NCI-H187 treated with DMSO at 0.1 percent for 48 hours (cell line): Measurements from ENCODE around the gene SUCLG2.
"Not testable (repeated sequence)": the region's sequence is repeated elsewhere in the genome, so short reads cannot be mapped to it uniquely, and the experiment has no call there.

ENCODE experiments used
- DNase-seq: peaks from one replicate; lab custom pipeline; 2025; lab: John Stamatoyannopoulos, UW

Gene SUCLG2

DNA sequence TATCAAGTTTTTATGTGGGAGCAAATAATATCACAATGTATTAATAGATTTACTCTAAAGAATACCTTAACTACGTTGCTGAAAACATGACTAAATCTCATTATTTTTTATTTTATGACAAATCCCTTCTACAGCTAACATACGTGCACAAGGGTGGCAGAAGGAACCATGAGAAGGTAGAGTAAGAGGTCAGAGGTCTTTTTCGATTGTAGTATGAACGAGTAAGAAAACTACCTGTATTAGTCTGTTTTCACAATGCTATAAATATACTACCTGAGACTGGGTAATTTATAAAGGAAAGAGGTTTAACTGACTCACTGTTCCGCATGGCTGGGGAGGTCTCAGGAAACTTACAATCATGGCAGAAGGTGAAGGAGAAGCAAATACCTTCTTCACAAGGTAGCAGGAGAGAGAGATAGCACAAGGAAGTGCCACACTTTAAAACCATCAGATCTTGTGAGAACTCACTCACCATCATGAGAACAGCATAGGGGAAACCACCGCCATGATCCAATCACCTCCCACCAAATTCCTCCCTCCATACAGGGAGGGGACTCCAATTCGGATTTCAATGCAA is 95.3 kb downstream of the SUCLG2 start:
- no peak for DNase-seq

DNA sequence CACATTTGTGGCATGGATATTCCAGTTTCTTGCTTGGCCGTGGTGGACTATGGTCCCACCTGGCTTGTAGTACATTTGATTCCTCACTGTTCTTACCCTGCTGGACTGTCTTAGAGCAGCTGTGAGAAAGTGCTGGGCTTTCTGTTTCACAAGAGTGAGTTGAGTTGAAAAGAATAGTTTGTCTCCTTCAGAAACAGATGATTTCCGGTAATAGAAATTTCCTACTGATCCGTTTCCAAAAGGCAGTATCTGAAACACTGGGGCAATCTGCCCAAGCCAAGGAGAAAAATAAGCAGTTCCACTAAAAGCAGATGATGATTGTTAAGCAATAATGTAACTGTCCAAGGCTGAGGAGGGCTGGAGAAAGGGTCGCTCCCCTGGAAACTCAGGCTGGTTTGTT is 96.0 kb downstream of the SUCLG2 start:
- DNase-seq: no peak

- DNase-seq: no peak
Measured at GRCh38 chr3:67557848-67558355, 96.5 kb downstream of the SUCLG2 start.

DNA sequence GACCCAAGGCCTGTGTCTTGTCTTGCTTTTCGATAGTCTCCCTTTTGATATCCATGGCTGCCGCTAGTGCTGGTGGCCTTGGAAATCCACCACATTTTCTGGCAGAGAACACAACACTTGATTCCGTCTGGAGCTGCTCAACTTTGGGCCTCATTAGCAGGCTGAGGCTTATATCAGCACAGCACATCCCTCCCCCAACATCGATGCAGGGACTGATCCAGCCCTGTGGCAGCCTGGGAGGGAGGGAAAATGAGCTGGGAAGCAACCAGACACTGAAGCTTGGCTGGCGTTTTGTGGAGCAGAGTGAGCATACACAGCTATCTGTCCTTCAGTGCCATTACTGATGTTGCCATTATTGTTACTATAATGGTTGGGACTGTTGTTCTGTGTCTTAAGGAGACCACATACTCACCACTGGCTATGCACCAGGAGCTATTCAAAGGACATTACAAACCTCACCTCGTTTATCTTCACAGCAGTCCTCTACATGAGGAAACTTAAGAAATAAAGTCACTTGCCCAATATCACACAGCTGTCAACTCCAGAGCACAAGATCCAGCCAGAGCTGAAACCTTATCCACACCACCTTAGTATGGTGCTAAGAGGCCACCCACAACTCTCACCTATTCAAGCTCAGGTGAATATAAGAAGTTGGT is 102.9 kb downstream of the SUCLG2 start:
- no peak for DNase-seq

- no peak for DNase-seq
Measured at GRCh38 chr3:67550541-67550940, 103.9 kb downstream of the SUCLG2 start.

DNA sequence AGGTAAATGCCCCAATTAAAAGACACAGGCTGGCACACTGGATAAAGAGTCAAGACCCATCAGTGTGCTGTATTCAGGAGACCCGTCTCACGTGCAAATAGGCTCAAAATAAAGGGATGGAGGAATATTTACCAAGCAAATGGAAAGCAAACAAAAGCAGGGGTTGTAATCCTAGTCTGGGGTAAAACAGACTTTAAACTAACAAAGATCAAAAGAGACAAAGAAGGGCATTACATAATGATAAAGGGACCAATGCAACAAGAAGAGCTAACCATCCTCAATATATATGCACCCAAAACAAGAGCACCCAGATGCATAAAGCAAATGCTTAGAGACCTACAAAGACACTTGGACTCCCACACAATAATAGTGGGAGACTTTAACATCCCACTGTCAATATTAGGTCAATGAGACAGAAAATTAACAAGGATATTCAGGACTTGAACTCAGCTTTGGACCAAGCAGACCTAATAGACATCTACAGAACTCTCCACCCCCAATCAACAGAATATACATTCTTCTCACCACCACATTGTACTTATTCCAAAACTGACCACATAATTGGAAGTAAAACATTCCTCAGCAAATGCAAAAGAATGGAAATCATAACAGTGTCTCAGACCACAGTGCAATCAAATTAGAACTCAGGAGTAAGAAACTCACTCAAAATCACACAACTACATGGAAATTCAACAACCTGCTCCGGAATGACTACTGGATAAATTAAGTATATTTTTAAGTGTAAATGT is 111.7 kb downstream of the SUCLG2 start:
- DNase-seq: not testable (repeated sequence)

GRCh38 chr3:67540198-67540894 is 114.1 kb downstream of the SUCLG2 start:
- no peak for DNase-seq

- DNase-seq: not testable (repeated sequence)
Measured at GRCh38 chr3:67537203-67537602, 117.2 kb downstream of the SUCLG2 start.

DNA sequence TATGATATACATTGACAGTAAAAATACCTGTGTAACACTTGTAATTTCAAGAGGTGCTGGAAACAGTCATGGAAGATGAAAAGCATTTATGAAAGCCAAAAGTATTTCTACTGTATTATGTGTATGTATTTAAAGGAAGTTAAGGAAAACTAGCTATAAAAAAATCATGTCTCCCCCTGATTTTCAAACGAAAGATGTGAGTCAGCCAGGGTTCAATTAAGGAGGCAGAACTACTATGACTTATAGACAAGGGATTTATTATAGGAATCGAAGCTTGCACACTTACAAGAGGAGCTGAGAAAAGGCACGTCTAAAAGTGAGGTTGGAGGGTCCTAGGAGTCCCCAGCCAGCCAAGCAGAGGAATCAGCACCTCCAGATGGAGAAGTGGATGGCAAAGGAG is 119.4 kb downstream of the SUCLG2 start:
- no peak for DNase-seq

GRCh38 chr3:67534594-67534993 is 119.8 kb downstream of the SUCLG2 start:
- no peak for DNase-seq

- no peak for DNase-seq
Measured at GRCh38 chr3:67531181-67532101, 123.0 kb downstream of the SUCLG2 start.

DNA sequence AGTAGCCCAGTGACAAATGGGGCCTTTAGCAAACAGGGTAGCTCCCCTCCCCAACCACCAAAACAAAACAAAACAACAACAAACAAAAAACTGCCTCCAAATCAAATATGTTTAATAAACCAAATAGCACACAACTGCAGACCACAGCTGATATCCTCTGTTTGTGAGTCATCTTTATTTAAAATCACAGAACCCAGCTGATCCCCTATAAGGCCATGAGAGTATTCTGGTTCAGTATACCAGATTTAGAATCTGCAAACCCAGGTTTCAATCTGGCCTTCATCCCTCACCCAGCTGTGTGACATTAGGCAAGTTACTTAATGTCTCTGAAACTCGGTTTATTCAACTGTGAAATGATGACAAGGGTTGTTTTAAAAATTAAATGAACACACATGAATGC is 124.5 kb downstream of the SUCLG2 start:
- DNase-seq: no peak

DNA sequence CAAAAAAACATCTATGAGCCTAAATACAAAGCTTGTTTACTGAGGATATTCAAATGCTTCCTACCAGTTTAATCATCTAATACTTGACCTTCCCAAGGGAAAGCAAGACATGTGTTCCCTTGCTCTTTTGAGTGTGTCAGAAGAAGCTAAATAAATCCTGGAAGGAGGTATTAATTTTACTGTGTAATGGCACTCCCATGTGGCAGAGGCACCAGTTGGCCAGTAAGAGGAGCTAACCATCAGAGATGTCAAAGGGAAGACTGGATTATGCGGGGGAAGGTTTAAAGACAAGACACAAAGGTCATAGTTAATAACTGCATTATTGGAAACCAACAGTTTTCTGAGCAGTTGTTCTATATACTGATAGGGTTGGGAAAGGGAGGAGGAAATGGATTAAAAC is 125.1 kb downstream of the SUCLG2 start:
- no peak for DNase-seq

- DNase-seq: peak; percentile 12
Measured at GRCh38 chr3:67526246-67526645, 128.2 kb downstream of the SUCLG2 start.

DNA sequence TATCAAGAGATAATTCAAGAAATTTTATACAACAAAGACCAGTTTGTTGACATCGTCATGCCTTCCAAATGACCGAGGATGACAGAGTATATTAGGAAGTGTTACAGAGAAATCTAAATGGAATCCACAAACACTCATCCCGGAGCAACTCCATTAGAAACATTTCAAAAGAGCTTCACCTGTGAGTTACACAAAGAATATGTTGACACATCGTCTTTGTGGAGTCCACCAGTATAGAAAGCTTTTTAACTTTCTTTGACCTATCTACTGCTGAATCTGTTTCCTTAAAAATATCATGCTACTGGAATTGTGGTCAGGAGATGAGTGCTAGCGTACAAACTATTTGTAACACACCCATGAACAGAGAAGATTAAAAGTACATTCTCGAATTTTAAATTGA is 130.4 kb downstream of the SUCLG2 start:
- DNase-seq: no peak

- no peak for DNase-seq
Measured at GRCh38 chr3:67522081-67522480, 132.3 kb downstream of the SUCLG2 start.

DNA sequence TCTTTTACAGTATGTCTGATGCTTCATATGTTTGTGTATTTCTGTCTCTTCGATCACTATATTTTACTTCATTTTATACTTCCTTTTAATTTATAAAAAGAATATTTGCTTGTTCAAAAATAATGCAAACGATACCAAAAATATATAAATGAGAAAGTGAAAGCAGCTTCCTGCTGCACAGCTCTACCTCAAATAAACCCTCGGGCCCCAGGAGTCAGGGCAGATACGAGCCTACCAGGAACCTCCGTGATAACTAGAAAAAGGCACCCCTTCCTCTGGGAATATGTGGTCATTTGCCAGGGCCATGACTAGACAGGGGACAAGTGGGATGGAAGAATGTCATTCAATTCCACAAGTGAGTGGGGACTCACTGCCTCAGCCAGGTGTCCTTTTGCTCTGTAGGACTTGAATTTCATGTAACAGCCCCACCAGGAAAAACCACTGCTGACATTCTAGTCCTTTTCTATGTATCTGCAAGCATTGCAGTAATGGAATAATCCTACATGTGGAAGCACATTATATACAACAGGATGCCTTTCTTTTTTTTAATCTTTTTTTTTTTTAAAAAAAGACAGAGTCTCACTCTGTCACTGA is 133.3 kb downstream of the SUCLG2 start:
- DNase-seq: no peak

- no peak for DNase-seq
Measured at GRCh38 chr3:67518236-67518635, 136.2 kb downstream of the SUCLG2 start.

DNA sequence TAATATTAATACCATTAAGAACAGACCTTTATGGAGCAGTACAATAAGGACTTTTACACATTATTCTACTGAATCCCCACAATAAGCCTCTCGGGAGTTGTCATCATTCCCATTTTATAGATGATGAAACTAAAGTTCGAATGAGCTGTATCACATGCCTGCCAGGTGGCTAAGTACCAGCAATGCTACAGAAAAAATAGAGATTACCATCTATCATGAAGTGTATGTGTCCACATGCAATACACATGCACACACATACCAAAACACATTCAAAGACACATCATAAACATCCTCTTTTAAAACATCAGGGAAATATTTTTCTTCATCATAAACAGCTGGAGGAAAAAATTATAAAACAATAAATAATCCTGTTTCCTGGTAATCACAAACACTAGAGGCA is 136.6 kb downstream of the SUCLG2 start:
- no peak for DNase-seq

- DNase-seq: no peak
Measured at GRCh38 chr3:67516496-67516895, 137.9 kb downstream of the SUCLG2 start.

GRCh38 chr3:67515778-67516177 is 138.6 kb downstream of the SUCLG2 start:
- no peak for DNase-seq
